ENCODE data around the gene MRPL53. TPM values are rescaled to one million over a fixed set of nuclear protein-coding genes. Genes with fewer than 3 reads are reported as not detected.

The MRPL53 gene
- total and polyA plus RNA-seq, 9 of the 15 experiments (the other 6 are each of a cell fraction or from before 2014, with no cell fraction given): 11.5 to 87.9 (median 41.1) TPM

- TF ChIP-seq CREB5 (CRISPR knock-in tag; IDR thresholded peaks at IDR 0.05) (no peak), MAZ (CRISPR knock-in tag; conservative IDR thresholded peaks at IDR 0.05 in 1 of 2, IDR thresholded peaks at IDR 0.05 in 1 of 2) (no peak), HMG20A (CRISPR knock-in tag; conservative IDR thresholded peaks at IDR 0.05) (no peak), STAG1 (CRISPR knock-in tag; IDR thresholded peaks at IDR 0.05; ENCODE audit: borderline replicate concordance) (no peak)
- TF ChIP-seq, protein P1, sequence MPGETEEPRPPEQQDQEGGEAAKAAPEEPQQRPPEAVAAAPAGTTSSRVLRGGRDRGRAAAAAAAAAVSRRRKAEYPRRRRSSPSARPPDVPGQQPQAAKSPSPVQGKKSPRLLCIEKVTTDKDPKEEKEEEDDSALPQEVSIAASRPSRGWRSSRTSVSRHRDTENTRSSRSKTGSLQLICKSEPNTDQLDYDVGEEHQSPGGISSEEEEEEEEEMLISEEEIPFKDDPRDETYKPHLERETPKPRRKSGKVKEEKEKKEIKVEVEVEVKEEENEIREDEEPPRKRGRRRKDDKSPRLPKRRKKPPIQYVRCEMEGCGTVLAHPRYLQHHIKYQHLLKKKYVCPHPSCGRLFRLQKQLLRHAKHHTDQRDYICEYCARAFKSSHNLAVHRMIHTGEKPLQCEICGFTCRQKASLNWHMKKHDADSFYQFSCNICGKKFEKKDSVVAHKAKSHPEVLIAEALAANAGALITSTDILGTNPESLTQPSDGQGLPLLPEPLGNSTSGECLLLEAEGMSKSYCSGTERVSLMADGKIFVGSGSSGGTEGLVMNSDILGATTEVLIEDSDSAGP (CRISPR knock-in tag; IDR thresholded peaks at IDR 0.05): no peak
These were observed 2.0 kb upstream of the MRPL53 start (continued) for GRCh38 chr2:74474481-74474880.

DNA sequence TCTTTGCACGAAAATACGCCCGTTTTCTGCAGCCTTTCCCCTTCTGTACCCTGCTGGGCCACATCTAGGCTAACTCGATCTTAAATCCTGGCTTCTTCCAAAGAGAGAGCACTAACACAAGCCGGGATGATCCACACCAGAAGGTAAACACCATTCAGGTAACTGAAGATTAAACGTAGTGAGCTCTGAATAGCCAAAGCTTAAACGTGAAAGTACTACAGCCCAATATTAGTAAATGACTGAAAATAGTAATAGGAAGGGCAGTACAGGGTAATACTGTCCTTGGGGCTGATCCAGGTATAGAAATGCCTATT is 422 bp upstream of the MRPL53 start:
- TF ChIP-seq FOXK2 (conservative IDR thresholded peaks at IDR 0.05 in 1 of 2, IDR thresholded peaks at IDR 0.05 in 1 of 2; ENCODE audit: low read depth in 2 of 2) (peak; percentile 46 to 68), GABPB1 (CRISPR knock-in tag; IDR thresholded peaks at IDR 0.05) (no peak), FOXA1 (IDR thresholded peaks at IDR 0.05; ENCODE audit: borderline replicate concordance) (no peak), ZNF197 (CRISPR knock-in tag; IDR thresholded peaks at IDR 0.05; ENCODE audit: low read depth) (0 out of 2 replicates have a peak, but pooled peaks have one; percentile 20), NR2C2 (CRISPR knock-in tag; IDR thresholded peaks at IDR 0.05) (no peak), NR2C2 (tag; IDR thresholded peaks at IDR 0.05) (peak; percentile 97; the same call in 1 of the 2 replicates), GABPA (tag; conservative IDR thresholded peaks at IDR 0.05; ENCODE audit: low read depth) (0 out of 2 replicates have a peak, but pooled peaks have one; percentile 73), GTF2E2 (tag; IDR thresholded peaks at IDR 0.05) (peak; percentile 58)
- intact Hi-C loops (cut with micrococcal nuclease) (loop anchor here (5.0 kb wide), 1 partner anchor 76 kb away; no protein-coding TSS in a partner anchor), in situ Hi-C loops (cut with MboI) (no loop called here)
- Histone ChIP-seq H3K4me1 (replicated peaks in 1 of 2; ENCODE audit: control insufficient read depth in 2 of 2, insufficient read depth in 2 of 2, low read length in 2 of 2) (peaks cover 11 to 16% of the 10 kb centered on the region in 2 experiments; a peak in 3 of 5 replicates), H2AFZ (ENCODE audit: low read depth, low read length) (peak overlapping the region; percentile 97), H3K27me3 (ENCODE audit: control insufficient read depth in 2 of 2, insufficient read depth in 2 of 2, low read length in 2 of 2) (no peaks in the 10 kb centered on the region), H3K4me3 (peak overlapping the region; percentile 83), H3K79me2 (ENCODE audit: control insufficient read depth, insufficient read depth, low read length) (peaks cover 13% of the 10 kb centered on the region; the same call in 2 of the 3 replicates), H3K9me1 (ENCODE audit: control insufficient read depth, insufficient read depth, low read length) (peaks cover 4% of the 10 kb centered on the region), H3K9ac (ENCODE audit: insufficient read depth in 1 of 2, low read depth in 2 of 2, low read length in 2 of 2) (peak overlapping the region; percentile 88 to 95; a peak in 3 of 4 replicates), H3K27ac (ENCODE audit: extremely low read depth, low read depth, low read length) (peak overlapping the region; percentile 95), H3K4me2 (ENCODE audit: insufficient read depth, low read length) (peak overlapping the region; percentile 99), H3K36me3 (ENCODE audit: control insufficient read depth, insufficient read depth, low read length) (peaks cover 24% of the 10 kb centered on the region; the same call in 2 of the 3 replicates), H4K20me1 (replicated peaks; ENCODE audit: control insufficient read depth, insufficient read depth, low read length) (no peaks in the 10 kb centered on the region), H3K9me3 (replicated peaks; ENCODE audit: control insufficient read depth, insufficient read depth, low read depth, low read length) (no peaks in the 10 kb centered on the region)
- TSS peak; percentile 93 for BruUV-seq (replicated peaks)
- no peak; the same call in 2 of the 3 replicates for ATAC-seq
- DNase-seq (ENCODE audit: extremely low read depth in 1 of 4, low spot score in 3 of 4): peak in 1 of 4 experiments; percentile 7
- POLR2A ChIA-PET: interaction anchor here (0.6 to 4.0 kb wide), 7 partner anchors 9 to 111 kb away, joined by 3 to 28 read pairs (median 5); partner anchors contain the start of genes AUP1, CCDC142, HTRA2 and TTC31
- under 1% methylated on average over 7 of the region's 7 CpGs for WGBS (ENCODE audit: insufficient coverage, low coverage, missing lambda C conversion rate)
- CTCF ChIA-PET (ENCODE audit: low intra/inter-chr PET ratio): interaction anchor here (0.7 kb wide), 1 partner anchor 1888 kb away, joined by 3 read pairs; no protein-coding TSS in a partner anchor
- FAIRE-seq: no peak
